Activated effector memory CD4-positive, alpha-beta T cell treated with anti-CD3 and anti-CD28 coated beads, Interleukin-2, amount 50 U/mL, for 16 hours (primary cell): ENCODE results near the gene CMTM7.
A peak's percentile ranks its signal among the peaks of the same experiment; 100 is the strongest.
"Not testable (repeated sequence)": the region's sequence is repeated elsewhere in the genome, so short reads cannot be mapped to it uniquely, and the experiment has no call there.

Experiments
- DNase-seq: peaks from one replicate; pipeline ENCODE4 v3.0.0-alpha.2; 2020

Gene CMTM7

DNA sequence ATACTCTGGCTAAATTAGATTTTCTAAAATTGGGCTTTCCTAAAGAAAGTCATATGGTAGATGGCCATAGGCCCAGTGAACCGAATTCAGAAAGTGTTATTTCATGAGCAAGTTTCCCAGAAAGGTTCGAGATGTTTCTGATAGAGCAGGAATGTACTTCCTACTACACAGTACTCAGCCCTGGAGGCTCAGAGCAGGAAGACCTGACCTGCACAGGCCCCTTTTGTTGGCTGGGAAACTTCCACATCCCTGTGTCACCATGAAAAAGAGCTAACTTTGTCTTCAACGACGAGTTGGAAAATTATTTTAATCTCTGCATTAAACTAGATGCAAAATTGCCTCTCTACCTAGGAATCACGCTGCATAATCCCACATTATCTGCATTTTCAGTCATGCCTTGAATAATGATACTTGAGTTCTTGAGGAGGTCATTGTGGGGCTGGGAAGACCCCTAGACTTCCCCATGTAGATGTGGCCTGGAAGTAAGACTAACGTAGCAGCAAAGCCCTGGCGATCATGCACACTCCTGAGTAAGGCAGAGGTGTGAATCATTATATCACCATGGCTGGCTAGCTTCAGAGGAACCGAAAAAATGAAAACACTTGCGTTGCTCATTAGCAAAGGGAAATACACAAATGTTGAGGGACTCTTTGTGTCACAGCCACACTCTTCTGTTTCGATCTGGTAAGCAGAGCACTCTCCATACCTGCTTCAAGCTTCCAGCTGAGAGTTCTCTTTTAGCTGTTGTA, 47.1 kb downstream of the CMTM7 start:
- no peak for DNase-seq

DNA sequence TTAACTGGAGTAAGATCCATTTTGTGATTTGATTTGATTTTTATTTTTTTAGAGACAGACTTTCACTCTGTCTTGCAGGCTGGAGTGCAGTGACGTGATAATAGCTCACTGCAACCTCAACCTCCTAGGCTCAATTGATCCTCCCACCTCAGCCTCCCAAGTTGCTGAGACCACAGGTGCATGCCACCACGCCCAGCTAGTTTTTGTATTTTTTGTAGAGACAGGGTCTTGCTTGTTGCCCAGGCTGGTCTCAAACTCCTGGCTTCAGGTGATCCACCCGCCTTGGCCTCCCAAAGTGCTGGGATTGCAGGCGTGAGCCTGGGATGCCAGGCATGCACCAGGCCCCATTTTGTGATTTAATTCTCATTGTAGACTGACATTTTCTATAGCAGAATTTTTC, 47.8 kb downstream of the CMTM7 start:
- not testable (repeated sequence) for DNase-seq

GRCh38 chr3:32440611-32441350, 49.1 kb downstream of the CMTM7 start:
- DNase-seq, result no peak

GRCh38 chr3:32442766-32443165, 51.1 kb downstream of the CMTM7 start:
- no peak for DNase-seq

- DNase-seq, result no peak
Measured at GRCh38 chr3:32443478-32443877, 51.8 kb downstream of the CMTM7 start.

- no peak for DNase-seq
Measured at GRCh38 chr3:32447865-32448400, 56.3 kb downstream of the CMTM7 start.

- DNase-seq, result peak; percentile 57
Measured at GRCh38 chr3:32448686-32449474, 57.2 kb downstream of the CMTM7 start.

- DNase-seq, result peak; percentile 31
Measured at GRCh38 chr3:32449691-32450090, 58.0 kb downstream of the CMTM7 start.

GRCh38 chr3:32450426-32450825, 58.8 kb downstream of the CMTM7 start:
- DNase-seq, result no peak

GRCh38 chr3:32450992-32451659, 59.5 kb downstream of the CMTM7 start:
- DNase-seq, result peak; percentile 55

DNA sequence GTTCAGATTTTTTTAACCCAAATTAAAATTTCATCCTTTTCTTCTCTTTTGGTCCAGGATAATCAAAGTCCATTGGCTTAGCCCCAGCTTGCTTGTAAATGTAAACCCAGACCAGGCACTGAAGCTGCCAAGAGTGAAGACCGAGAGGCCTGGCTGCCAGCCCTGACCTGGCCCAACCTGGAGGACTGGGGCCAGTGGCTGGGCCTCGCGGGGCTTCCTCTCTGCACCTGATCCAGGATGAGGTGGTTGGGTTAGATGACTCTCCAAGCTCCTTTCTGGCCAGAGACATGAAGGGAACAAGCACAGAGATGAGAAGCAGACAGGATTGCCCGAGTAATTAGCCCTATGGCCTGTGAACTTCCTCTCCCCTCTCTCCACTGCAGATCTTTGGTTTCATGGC, 60.4 kb downstream of the CMTM7 start:
- DNase-seq, result peak; percentile 55

DNA sequence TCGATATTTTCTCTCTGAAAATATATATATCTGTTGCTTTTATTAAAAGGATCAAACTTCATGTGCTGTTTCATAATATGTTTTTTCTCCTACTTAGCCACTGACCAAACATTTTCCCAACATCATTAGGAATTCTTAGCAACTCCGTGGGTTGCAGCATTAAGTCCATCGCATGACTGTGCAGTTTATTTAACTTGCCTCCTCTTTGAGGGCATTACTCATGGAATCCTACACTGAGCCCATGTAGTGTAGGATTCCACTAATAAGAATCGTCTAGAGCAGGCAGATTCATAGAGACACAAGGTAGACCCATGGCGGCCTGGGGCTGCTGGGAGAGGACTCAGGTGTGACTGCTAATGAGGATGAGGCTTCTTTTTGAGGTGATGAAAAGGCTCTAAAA, 61.7 kb downstream of the CMTM7 start:
- DNase-seq, result no peak

GRCh38 chr3:32454111-32454510, 62.5 kb downstream of the CMTM7 start:
- no peak for DNase-seq

DNA sequence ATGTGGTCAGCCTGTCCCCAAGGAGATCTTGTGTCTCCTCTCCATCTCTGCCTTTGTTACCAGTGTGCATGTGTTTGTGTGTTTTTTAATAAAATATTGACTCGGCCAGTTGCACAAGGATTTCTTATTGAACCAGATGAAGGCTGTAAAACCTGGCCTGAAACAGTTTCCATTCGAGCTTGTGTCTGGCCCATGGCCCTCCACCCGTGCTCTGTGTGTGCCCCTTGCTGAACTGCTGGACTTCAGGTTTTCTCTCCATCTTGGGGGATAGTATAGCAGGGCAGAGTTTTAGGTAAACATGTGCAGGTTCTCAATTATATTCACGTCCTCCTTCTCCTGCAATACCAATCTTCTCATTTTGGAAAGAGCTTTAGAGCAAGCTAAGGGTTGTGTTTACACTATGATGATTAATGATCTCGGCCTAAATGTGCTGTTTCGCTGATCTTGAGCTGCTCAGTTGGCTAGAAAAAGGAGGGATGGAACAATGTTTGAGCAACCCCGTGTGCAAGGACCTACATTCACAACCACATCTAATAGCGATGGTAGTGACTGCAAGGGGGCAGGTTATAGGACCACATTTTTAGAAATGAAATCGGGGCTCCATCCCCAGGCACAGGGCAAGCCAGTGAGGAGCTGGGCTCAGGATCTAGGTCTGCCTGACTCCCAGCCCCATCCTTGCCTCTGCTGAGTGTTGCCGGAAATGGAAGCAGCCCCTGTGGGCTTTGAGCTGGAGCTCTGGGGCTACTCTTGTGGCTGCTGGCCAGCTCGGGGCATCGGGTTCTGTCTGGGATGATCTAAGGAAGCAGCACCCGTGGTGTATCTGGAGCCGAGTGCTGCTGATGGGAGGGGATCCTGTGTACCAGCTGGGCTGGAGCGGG, 63.3 kb downstream of the CMTM7 start:
- DNase-seq, result no peak

DNA sequence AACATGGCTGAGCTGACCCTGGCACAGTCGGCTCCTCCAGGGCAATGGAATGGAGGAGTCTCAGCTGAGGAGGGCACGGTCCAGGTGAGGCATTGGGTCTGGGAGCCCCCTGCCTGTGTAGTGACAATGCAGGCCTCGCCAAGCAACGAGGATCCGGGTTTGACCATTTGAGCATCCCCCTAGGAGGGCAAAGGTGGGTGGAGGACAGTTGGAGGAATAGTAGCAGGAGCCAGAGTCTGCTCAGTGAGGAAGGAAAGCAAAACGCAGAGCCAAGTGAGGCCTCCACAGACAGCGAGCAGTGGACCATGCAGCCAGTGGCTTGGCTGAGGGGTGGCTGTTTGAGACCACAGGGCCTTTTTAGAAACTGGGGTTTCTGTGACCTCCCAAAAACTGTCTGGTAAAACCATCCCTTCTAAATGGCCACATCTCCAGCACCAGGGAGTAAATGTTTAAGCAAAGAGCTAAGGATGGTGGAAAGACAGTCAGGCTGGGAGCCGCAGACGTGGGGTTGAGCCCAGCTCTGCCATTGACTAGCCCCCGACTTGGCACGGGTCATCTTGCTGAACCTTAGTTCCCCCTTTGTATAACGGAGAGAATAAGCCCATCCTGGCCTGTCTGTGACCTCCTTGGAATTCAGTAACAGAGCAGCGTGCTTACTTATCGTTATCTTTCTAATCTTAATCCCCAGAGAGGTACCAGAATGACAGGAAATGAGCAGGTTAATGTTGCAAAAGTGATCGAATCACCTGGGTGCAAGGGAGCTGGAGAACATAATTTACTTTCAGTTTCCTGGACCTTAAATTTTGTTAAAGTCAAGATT, 64.2 kb downstream of the CMTM7 start:
- DNase-seq, result no peak

GRCh38 chr3:32456429-32457130, 64.9 kb downstream of the CMTM7 start:
- DNase-seq, result no peak

GRCh38 chr3:32457971-32458471, 66.4 kb downstream of the CMTM7 start:
- peak; percentile 83 for DNase-seq

- no peak for DNase-seq
Measured at GRCh38 chr3:32459450-32459849, 67.8 kb downstream of the CMTM7 start.

DNA sequence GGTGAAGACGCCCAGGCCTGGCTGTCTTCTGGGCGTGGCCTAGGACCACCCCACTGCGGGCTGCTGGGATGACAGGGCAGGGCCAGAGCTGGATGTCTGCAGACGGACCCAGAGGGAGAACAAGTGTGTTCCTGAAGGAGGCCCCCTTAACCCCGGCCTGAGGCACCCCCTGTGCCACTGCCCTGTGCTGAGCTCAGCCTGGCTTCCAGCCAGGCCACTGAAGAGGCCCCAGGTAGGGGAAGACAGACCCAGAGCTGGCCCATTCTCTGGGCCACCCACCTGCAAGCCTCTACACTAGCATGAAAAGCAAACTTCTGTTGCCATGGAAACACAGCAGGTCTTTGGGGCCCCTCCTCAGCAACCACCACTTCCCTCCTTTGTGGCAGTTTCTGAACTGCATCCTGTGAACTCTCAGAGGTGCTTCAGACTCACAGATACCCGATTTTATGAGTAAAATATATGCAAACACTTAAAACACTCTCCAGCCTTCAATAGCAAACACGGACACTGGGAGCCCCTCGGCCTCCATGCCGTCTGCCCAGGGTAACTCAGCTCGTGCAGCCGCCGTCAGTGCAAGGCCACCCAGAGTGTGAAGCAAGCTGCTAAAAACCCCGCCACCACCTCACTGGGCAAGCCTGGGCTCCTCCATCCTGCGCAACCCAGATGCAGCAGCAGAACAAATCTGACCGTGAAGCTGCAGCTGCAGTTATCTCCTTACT, 68.5 kb downstream of the CMTM7 start:
- DNase-seq, result peak; percentile 86
